Loucy (cell line): ENCODE results near the gene NEK4.

ENCODE experiments used
- CTCF ChIP-seq: fragments of 200-600 bp; sonication (generic); conservative IDR thresholded peaks from 2 replicates; pipeline ENCODE4 v1.5.1; 2014; ENCODE audit warnings: mild to moderate bottlenecking, antibody characterized with exemption, low read length
- EZH2phosphoT487 ChIP-seq: fragments of 200-600 bp; IDR thresholded peaks from 2 replicates; pipeline ENCODE4 v1.6.1; 2018; ENCODE audit warnings: antibody characterized with exemption, mild to moderate bottlenecking, moderate library complexity, borderline replicate concordance

- TF ChIP-seq CTCF: no peak
- TF ChIP-seq EZH2phosphoT487: no peak
These were observed 962 bp upstream of the NEK4 start for GRCh38 chr3:52771702-52772101.
